PC-3 (cell line): ENCODE results near the gene PTPRN2. TPM values are rescaled to one million over a fixed set of nuclear protein-coding genes. Genes with fewer than 3 reads are reported as not detected.

Experiments used
- ATAC-seq: fragments of 200-7000 bp; cut with Tn5 transposase; 2 replicates; pipeline ENCODE4 v1.9.1; 2020; ENCODE audit warnings: mild to moderate bottlenecking, moderate library complexity
- BruUV-seq: library from RNA; stranded (reverse); fragments of 400-500 nt; replicated peaks from 2 replicates; lab custom pipeline; 2021; lab: Mats Ljungman, UMichigan
- CTCF ChIA-PET: fragments of 300-600 bp; sonication (Branson Sonifier 250); formaldehyde crosslinking; loops from one replicate; lab custom pipeline; 2022; ENCODE audit warnings: antibody characterized with exemption; lab: Charles Lee
- POLR2A ChIA-PET: fragments of 300-600 bp; sonication (Branson Sonifier 250); formaldehyde crosslinking; loops from one replicate; lab custom pipeline; 2022; ENCODE audit warnings: antibody characterized with exemption; ENCODE audit not compliant: unreplicated experiment; lab: Charles Lee
- DNase-seq: peaks from one replicate; pipeline ENCODE4 v3.0.0-alpha.2; 2015
- H2AFZ ChIP-seq: fragments of 300-600 bp; sonication (generic); 2 replicates; pipeline ENCODE4 v1.6.0; 2016; ENCODE audit warnings: antibody characterized with exemption, low read length
- H3F3A ChIP-seq: fragments of 300-600 bp; sonication (generic); one replicate; pipeline ENCODE4 v1.6.0; 2017; ENCODE audit warnings: antibody characterized with exemption, low read length, control low read depth, mild to moderate bottlenecking; ENCODE audit not compliant: unreplicated experiment
- H3K27ac ChIP-seq: fragments of 300-600 bp; sonication (generic); 2 replicates; pipeline ENCODE4 v1.5.1; 2016; ENCODE audit warnings: mild to moderate bottlenecking, low read length
- H3K27me3 ChIP-seq: fragments of 300-600 bp; sonication (generic); 2 replicates; pipeline ENCODE4 v1.6.1; 2016; ENCODE audit warnings: low read length, mixed read lengths
- H3K36me3 ChIP-seq: fragments of 300-600 bp; sonication (generic); 2 replicates; pipeline ENCODE4 v1.6.1; 2016; ENCODE audit warnings: low read depth, mixed run types, low read length, mixed read lengths
- H3K4me1 ChIP-seq: fragments of 300-600 bp; sonication (generic); 2 replicates; pipeline ENCODE4 v1.5.1; 2016; ENCODE audit warnings: low read length; ENCODE audit not compliant: insufficient read depth
- H3K4me2 ChIP-seq: fragments of 300-600 bp; sonication (generic); 2 replicates; pipeline ENCODE4 v1.6.0; 2016; ENCODE audit warnings: low read length
- H3K4me3 ChIP-seq: fragments of 300-600 bp; sonication (generic); 2 replicates; pipeline ENCODE4 v1.5.1; 2016; ENCODE audit warnings: mild to moderate bottlenecking, low read length, mixed read lengths
- H3K79me2 ChIP-seq: fragments of 300-600 bp; sonication (generic); 2 replicates; pipeline ENCODE4 v1.6.1; 2017; ENCODE audit warnings: low read length, mixed read lengths
- H3K9ac ChIP-seq: fragments of 300-600 bp; sonication (generic); 2 replicates; pipeline ENCODE4 v1.6.0; 2016; ENCODE audit warnings: mild to moderate bottlenecking, low read length
- H3K9me2 ChIP-seq: fragments of 300-600 bp; sonication (generic); replicated peaks from 2 replicates; pipeline ENCODE4 v1.6.1; 2016; ENCODE audit warnings: mixed run types, low read length, mixed read lengths
- H3K9me3 ChIP-seq: fragments of 300-600 bp; sonication (generic); 2 replicates; pipeline ENCODE4 v1.6.1; 2016; ENCODE audit warnings: low read length, mixed read lengths
- H4K20me1 ChIP-seq: fragments of 300-600 bp; sonication (generic); 2 replicates; pipeline ENCODE4 v1.6.1; 2016; ENCODE audit warnings: low read length, mixed read lengths
- EZH2 ChIP-seq: fragments of 300-600 bp; sonication (generic); IDR thresholded peaks from one replicate; pipeline ENCODE4 v1.6.1; 2017; ENCODE audit warnings: antibody characterized with exemption, mild to moderate bottlenecking, low read length; ENCODE audit not compliant: unreplicated experiment
- EZH2phosphoT487 ChIP-seq: fragments of 300-600 bp; sonication (generic); IDR thresholded peaks from 2 replicates; pipeline ENCODE4 v1.6.1; 2018; ENCODE audit warnings: mild to moderate bottlenecking, antibody characterized with exemption, low read length, borderline replicate concordance
- intact Hi-C: fragments of 100-400 bp; cut with micrococcal nuclease; formaldehyde crosslinking; loops from 2 replicates; pipeline ENCODE4 v1.9.0; 2023
- total RNA-seq: library from RNA; depleted of rRNA; stranded (reverse); fragments of >200 nt; gene quantifications from 2 replicates; pipeline ENCODE4 v1.2.3, GENCODE V29; 2014
- TF ChIP-seq, protein P1 (sequence below): fragments of 300-600 bp; sonication (generic); conservative IDR thresholded peaks from 2 replicates; pipeline ENCODE4 v1.5.1; 2017; ENCODE audit warnings: antibody characterized with exemption, low read depth, mild to moderate bottlenecking, low read length

Gene PTPRN2
- total RNA-seq, 1 experiment from 2014 or later, result 3.2 TPM

GRCh38 chr7:157518514-157519175 is 1069.0 kb downstream of the PTPRN2 start:
- DNase-seq, result no peak
- no peaks in the 10 kb centered on the region for H3K79me2 ChIP-seq
- no peak for TF ChIP-seq EZH2phosphoT487
- TF ChIP-seq, protein P1, sequence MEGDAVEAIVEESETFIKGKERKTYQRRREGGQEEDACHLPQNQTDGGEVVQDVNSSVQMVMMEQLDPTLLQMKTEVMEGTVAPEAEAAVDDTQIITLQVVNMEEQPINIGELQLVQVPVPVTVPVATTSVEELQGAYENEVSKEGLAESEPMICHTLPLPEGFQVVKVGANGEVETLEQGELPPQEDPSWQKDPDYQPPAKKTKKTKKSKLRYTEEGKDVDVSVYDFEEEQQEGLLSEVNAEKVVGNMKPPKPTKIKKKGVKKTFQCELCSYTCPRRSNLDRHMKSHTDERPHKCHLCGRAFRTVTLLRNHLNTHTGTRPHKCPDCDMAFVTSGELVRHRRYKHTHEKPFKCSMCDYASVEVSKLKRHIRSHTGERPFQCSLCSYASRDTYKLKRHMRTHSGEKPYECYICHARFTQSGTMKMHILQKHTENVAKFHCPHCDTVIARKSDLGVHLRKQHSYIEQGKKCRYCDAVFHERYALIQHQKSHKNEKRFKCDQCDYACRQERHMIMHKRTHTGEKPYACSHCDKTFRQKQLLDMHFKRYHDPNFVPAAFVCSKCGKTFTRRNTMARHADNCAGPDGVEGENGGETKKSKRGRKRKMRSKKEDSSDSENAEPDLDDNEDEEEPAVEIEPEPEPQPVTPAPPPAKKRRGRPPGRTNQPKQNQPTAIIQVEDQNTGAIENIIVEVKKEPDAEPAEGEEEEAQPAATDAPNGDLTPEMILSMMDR, result no peak
- no peak for TF ChIP-seq EZH2
- H3K4me2 ChIP-seq, result no peak overlapping the region
- no TSS peak for BruUV-seq
- intact Hi-C loops, result no loop called here
- no peaks in the 10 kb centered on the region for H3K4me1 ChIP-seq
- ChIA-PET CTCF (no interaction called here), POLR2A (no interaction called here)
- H3K9ac ChIP-seq, result no peak overlapping the region
- no peaks in the 10 kb centered on the region for H3K9me3 ChIP-seq
- H3F3A ChIP-seq, result no peaks in the 10 kb centered on the region
- H3K9me2 ChIP-seq, result no peaks in the 10 kb centered on the region
- H3K4me3 ChIP-seq, result no peak overlapping the region
- H2AFZ ChIP-seq, result no peak overlapping the region
- no peaks in the 10 kb centered on the region for H3K36me3 ChIP-seq
- no peaks in the 10 kb centered on the region for H4K20me1 ChIP-seq
- H3K27ac ChIP-seq, result no peak overlapping the region
- ATAC-seq, result no peak
- no peaks in the 10 kb centered on the region for H3K27me3 ChIP-seq

GRCh38 chr7:157517782-157518513 is 1069.7 kb downstream of the PTPRN2 start:
- ATAC-seq (no peak), DNase-seq (no peak)
- no TSS peak for BruUV-seq
- H3K9ac ChIP-seq, result no peak overlapping the region
- intact Hi-C loops, result no loop called here
- H3K79me2 ChIP-seq, result no peaks in the 10 kb centered on the region
- H4K20me1 ChIP-seq, result no peaks in the 10 kb centered on the region
- ChIA-PET CTCF (no interaction called here), POLR2A (no interaction called here)
- no peaks in the 10 kb centered on the region for H3K9me3 ChIP-seq
- no peaks in the 10 kb centered on the region for H3K27me3 ChIP-seq
- H3K36me3 ChIP-seq, result no peaks in the 10 kb centered on the region
- H3K9me2 ChIP-seq, result no peaks in the 10 kb centered on the region
- H3K4me3 ChIP-seq, result no peak overlapping the region
- no peak overlapping the region for H2AFZ ChIP-seq
- TF ChIP-seq EZH2phosphoT487 (no peak), EZH2 (no peak)
- TF ChIP-seq, protein P1, result no peak
- H3K27ac ChIP-seq, result no peak overlapping the region
- H3K4me1 ChIP-seq, result no peaks in the 10 kb centered on the region
- no peak overlapping the region for H3K4me2 ChIP-seq
- H3F3A ChIP-seq, result no peaks in the 10 kb centered on the region
